ENCODE measurements around the gene ROBO1.

Gene ROBO1

GRCh38 chr3:78665776-78666469 is 1101.9 kb downstream of the ROBO1 start:
- DNase-seq (ENCODE audit: low read depth in 2 of 3, low spot score in 2 of 3): no peak

- no peak for DNase-seq (ENCODE audit: low read depth in 2 of 3, low spot score in 2 of 3)
Measured at GRCh38 chr3:78665101-78665500, 1102.7 kb downstream of the ROBO1 start.

- no peak for DNase-seq (ENCODE audit: low read depth in 2 of 3, low spot score in 2 of 3)
Measured at GRCh38 chr3:78660957-78661356, 1106.8 kb downstream of the ROBO1 start.

- no peak for DNase-seq (ENCODE audit: low read depth in 2 of 3, low spot score in 2 of 3)
Measured at GRCh38 chr3:78659386-78659987, 1108.3 kb downstream of the ROBO1 start.

GRCh38 chr3:78647726-78648125 is 1120.1 kb downstream of the ROBO1 start:
- no peak for DNase-seq (ENCODE audit: low read depth in 2 of 3, low spot score in 2 of 3)

- DNase-seq (ENCODE audit: low read depth in 2 of 3, low spot score in 2 of 3): no peak
Measured at GRCh38 chr3:78645628-78646310, 1122.0 kb downstream of the ROBO1 start.

GRCh38 chr3:78644847-78645246 is 1123.0 kb downstream of the ROBO1 start:
- DNase-seq (ENCODE audit: low read depth in 2 of 3, low spot score in 2 of 3): no peak

- DNase-seq (ENCODE audit: low read depth in 2 of 3, low spot score in 2 of 3): no peak
Measured at GRCh38 chr3:78642226-78643035, 1125.4 kb downstream of the ROBO1 start.

GRCh38 chr3:78641703-78642102 is 1126.1 kb downstream of the ROBO1 start:
- DNase-seq (ENCODE audit: low read depth in 2 of 3, low spot score in 2 of 3): no peak

- no peak for DNase-seq (ENCODE audit: low read depth in 2 of 3, low spot score in 2 of 3)
Measured at GRCh38 chr3:78634316-78634715, 1133.5 kb downstream of the ROBO1 start.

GRCh38 chr3:78633626-78634025 is 1134.2 kb downstream of the ROBO1 start:
- DNase-seq (ENCODE audit: low read depth in 2 of 3, low spot score in 2 of 3): no peak

- DNase-seq (ENCODE audit: low read depth in 2 of 3, low spot score in 2 of 3): no peak
Measured at GRCh38 chr3:78632925-78633553, 1134.8 kb downstream of the ROBO1 start.

GRCh38 chr3:78629544-78629943 is 1138.3 kb downstream of the ROBO1 start:
- DNase-seq (ENCODE audit: low read depth in 2 of 3, low spot score in 2 of 3): no peak

GRCh38 chr3:78621061-78621716 is 1146.6 kb downstream of the ROBO1 start:
- no peak for DNase-seq (ENCODE audit: low read depth in 2 of 3, low spot score in 2 of 3)

- DNase-seq (ENCODE audit: low read depth in 2 of 3, low spot score in 2 of 3): no peak
Measured at GRCh38 chr3:78614486-78614885, 1153.3 kb downstream of the ROBO1 start.

- DNase-seq (ENCODE audit: low read depth in 2 of 3, low spot score in 2 of 3): no peak
Measured at GRCh38 chr3:78613421-78613879, 1154.3 kb downstream of the ROBO1 start.

GRCh38 chr3:78611278-78611677 is 1156.5 kb downstream of the ROBO1 start:
- no peak for DNase-seq (ENCODE audit: low read depth in 2 of 3, low spot score in 2 of 3)

- DNase-seq (ENCODE audit: low read depth in 2 of 3, low spot score in 2 of 3): no peak
Measured at GRCh38 chr3:78610462-78611125, 1157.2 kb downstream of the ROBO1 start.

GRCh38 chr3:78606756-78607155 is 1161.0 kb downstream of the ROBO1 start:
- no peak for DNase-seq (ENCODE audit: low read depth in 2 of 3, low spot score in 2 of 3)

GRCh38 chr3:78605178-78605577 is 1162.6 kb downstream of the ROBO1 start:
- DNase-seq (ENCODE audit: low read depth in 2 of 3, low spot score in 2 of 3): no peak

Data from activated CD8-positive, alpha-beta memory T cell treated with anti-CD3 and anti-CD28 coated beads for 48 hours (primary cell).